Endometrium (tissue), 2 donors: ENCODE measurements around the gene MEIS3.
"Not testable (repeated sequence)": the region's sequence is repeated elsewhere in the genome, so short reads cannot be mapped to it uniquely, and the experiment has no call there.

Source experiments
- FAIRE-seq: peaks from 2 replicates; lab custom pipeline; 2012; peaks lifted over from hg19 to GRCh38; lab: Jason Lieb, UNC
- donor health status: control.
- donor health status: control.

Gene MEIS3

DNA sequence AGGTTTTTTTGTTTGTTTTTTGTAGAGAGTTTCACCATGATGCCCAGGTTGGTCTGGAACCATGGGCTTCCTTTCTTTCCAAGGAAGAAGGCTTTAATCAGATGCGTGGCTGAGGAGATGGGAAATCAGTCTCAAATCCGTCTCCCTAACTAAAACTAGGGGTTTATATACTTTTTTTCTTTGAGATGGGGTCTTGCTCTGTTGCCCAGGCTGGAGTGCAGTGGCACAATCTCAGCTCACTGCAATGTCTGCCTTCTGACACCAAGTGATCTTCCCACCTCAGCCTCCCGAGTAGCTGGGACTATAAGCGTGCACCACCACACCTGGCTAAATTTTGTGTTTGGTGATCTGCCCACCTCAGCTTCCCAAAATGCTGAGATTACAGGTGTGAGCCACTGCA lies 34.8 kb downstream of the MEIS3 start:
- FAIRE-seq = not testable (repeated sequence)

GRCh38 chr19:47383890-47384289 lies 35.4 kb downstream of the MEIS3 start:
- not testable (repeated sequence) for FAIRE-seq

- no peak for FAIRE-seq
Measured at GRCh38 chr19:47381653-47382279, 37.6 kb downstream of the MEIS3 start.

GRCh38 chr19:47381121-47381520 lies 38.2 kb downstream of the MEIS3 start:
- no peak for FAIRE-seq

DNA sequence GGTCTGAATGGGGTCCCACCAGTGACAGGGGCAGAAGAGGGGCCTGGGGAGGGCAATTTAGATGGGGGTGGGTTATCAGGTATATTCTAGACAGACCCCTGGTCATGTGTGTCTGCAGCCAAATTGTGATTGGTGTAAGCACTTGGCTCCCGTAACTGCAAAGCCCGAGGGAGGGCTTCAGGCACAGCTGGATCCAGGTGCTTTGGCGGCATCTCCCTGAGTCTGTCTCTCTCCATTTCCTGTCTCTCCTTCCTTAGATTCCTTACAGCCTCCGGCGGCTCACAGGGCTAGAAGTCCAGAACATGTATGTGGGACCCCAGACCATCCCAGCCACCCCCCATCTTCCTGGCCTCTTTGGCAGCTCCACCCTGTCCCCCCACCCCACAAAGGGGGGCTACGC lies 38.8 kb downstream of the MEIS3 start:
- FAIRE-seq = no peak

GRCh38 chr19:47379381-47379938 lies 39.9 kb downstream of the MEIS3 start:
- no peak for FAIRE-seq

GRCh38 chr19:47378246-47378645 lies 41.1 kb downstream of the MEIS3 start:
- no peak for FAIRE-seq

- no peak for FAIRE-seq
Measured at GRCh38 chr19:47377801-47378200, 41.5 kb downstream of the MEIS3 start.

DNA sequence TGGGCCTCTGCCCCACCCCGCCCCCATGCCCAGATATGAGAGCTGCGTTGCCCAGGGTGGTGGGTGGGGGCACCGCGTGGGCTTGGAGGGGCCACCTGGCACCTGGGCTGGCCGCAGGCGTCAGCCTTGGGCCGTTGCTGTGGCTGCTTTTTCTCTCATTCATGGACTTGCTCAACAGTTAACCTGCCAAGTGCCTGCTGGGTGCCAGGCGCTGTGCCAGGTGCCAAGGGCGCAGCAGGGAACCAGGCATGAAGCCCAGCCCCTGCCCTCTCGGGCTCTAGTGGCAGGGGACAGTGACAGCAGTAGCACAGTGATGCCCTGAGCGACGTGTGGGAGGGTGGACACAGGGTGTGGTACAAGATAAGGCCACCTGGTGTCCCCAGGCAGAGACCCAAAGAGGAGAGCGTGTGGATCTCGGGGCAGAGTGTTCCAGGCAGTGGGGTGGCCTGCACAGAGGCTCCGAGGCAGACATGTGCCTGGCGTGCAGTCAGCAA lies 42.1 kb downstream of the MEIS3 start:
- no peak for FAIRE-seq

DNA sequence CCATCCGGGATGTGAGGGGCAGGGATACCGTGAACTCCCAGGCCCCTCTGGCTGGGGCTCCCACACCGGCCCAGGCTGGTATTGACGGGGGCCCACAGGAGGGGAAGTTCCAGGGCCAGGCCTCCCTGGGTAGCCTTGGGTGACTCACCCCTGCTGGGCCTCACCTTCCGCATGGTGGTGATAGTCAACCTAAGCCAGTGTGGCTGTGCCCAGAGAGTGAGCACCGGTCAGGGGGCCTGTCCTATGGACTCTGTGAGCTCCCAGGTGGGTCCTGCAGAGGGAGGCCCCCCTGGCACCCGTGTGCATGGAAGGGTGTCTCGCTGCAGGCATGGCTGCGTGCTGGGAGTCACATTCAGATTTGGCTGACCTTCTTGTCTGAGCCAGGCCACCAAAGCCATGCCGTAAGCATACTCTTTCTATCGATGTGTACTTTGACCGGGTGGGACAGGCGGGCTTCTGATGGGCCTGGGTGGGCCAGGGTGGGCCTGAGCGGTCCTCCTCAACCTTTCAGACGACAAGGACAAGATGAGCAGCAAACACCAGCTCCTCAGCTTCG lies 42.7 kb downstream of the MEIS3 start:
- no peak for FAIRE-seq

GRCh38 chr19:47375694-47376588 lies 43.4 kb downstream of the MEIS3 start:
- FAIRE-seq = no peak

DNA sequence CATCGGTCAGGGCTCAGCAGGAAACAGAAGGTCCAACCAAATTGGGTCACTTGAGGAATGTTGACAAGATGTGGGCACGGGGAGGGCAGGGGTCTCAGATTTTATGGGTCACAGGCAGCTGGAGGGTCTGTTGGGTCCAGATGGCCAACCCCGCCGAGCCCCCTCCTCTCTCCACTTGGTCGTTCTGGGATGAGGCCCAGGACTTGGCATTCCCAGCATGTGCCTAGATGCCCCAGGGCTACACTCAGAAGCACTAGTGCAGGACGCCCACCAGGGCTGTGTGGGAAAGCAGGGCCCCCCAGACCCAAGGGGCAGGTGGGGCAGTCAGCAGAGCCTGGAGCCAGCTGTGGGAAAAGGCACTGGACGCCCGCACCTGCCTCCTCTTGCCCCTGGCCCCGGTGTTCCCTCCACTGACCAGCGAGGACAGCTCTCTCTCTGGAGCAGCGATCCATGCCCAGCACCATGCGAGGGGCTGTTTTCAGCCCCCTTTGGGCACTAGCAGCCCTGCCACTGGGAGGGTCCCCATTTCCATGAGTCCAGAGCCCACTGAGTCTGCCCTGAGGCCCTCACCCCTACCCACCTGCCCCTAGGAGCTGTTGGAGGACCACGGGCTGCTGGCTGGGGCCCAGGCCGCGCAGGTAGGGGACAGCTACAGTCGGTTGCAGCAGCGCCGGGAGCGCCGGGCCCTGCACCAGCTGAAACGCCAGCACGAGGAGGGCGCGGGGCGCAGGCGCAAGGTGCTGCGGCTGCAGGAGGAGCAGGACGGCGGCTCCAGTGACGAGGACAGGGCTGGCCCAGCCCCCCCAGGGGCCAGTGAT lies 44.2 kb downstream of the MEIS3 start:
- no peak for FAIRE-seq

DNA sequence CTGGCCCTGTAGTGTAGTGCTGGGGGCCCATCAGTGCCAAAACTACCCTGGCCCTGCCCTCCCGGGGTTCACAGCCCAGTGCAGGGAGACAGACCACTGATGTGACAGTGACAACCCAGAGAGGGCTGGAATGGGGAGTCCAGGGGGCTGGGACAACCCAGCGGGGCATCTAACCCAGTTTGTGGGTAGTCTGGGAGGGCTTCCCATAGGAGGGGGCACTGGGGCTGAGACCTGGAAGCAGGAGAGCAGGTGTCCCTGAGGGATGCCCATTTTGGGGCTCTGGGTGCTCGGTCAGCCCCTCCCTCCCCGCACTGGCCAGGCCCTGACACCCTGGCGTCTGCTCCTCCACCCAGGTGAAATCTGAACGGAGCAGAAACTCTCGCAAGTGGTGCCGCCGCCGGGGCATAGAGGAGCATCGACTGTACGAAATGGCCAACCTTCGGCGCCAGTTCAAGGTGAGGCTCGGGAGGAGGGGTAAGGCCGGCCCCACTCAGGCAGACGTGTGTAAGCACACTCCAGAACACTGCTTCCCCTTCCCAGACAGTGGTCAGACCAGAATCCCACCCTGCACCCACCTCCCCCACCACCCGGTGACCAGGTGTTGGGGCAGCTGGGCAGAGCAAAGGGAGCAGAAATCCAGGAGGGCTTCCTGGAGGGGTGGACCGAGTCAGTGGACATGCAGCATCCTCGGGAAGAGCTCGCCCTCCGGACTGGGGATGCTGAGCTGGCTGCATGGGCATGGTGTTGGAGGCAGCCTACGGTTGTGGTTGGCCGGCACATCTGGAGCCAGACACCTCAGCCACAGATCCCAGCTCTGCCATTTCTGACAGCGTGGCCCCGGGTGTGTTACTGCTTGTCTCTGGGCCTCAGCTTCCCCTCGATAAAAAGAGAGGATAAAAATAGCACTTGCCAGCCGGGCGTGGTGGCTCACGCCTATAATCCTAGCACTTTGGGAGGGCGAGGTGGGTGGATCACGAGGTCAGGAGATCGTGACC lies 45.8 kb downstream of the MEIS3 start:
- no peak for FAIRE-seq

DNA sequence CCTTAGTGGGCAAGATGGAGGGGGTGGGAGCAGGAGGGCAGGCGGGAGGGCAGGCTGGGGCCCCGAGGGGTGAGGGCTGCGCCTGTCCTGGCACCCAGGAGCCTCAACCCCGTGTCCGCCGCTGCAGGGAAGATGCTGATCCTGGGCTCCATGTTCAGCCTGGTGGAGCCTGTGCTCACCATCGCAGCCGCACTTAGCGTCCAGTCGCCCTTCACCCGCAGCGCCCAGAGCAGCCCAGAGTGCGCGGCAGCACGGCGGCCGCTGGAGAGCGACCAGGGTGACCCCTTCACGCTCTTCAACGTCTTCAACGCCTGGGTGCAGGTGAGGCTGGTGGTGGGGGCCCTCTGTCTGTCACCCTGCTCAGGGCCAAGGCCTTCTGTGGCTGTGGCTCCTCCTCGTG lies 46.7 kb downstream of the MEIS3 start:
- no peak for FAIRE-seq

- no peak for FAIRE-seq
Measured at GRCh38 chr19:47371261-47371660, 48.1 kb downstream of the MEIS3 start.

DNA sequence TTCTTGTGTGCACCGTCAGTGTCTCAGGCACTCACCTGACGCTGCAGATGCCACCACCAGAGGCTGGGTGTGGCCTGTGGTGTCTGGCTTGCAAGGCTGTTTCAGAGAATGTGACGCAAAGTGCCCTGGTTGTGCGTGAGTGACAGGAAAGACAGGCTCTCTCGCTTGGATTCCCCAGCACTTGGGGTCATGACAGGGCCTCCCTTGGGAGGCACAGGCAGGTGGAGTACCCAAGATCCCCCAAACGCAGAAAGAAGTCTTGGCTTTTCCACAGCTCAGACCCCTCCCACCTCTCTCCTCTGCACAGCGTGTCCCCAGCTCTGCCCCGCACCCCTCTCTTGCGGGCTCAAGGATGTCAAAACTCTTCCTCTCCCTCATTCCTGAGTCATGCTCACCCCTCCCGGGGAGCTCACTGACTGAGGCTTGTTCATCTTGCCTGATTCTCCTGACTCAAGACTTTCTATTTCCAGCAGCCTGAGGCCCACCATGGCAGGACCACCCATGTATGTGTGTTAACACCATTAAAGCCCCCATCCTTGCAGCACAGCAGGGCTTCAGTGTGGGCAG lies 49.2 kb downstream of the MEIS3 start:
- FAIRE-seq = no peak

DNA sequence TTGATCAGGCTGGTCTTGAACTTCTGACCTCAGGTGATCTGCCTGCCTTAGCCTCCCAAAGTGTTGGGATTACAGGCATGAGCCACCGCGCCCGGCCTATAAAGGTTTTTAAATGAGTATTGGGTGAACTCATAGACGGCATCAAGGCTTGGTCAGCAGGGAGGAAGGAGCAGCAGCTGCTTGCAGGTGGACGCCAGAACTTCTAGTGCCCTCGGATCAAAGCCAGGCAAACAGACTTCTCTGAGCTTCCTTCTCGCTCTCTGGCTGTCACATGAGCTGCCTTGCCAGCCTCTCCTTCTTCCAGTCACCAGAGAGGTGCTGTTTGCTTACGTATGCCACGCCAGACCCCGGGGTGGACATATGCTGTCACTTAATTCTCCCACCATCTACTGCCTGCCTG lies 53.9 kb downstream of the MEIS3 start:
- FAIRE-seq = not testable (repeated sequence)

- no peak for FAIRE-seq
Measured at GRCh38 chr19:47363758-47364531, 55.4 kb downstream of the MEIS3 start.

DNA sequence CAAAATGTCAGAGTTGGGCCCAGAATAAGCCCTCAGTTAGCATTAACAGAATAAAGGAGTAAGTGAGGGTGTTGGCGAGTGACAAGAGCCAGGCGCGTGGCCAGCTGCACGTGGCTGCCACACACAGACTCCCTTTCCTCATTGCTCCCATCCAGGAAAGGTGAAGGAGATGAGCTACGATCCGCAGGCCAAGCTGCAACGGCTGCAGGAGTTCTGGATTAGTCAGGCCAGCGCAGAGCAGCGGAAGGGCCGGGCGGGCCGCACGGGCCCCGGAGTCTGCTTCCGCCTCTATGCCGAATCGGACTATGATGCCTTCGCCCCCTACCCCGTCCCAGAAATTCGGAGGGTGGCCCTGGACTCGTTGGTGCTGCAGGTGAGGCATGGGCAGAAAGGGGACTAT lies 57.0 kb downstream of the MEIS3 start:
- FAIRE-seq = no peak

GRCh38 chr19:47358936-47359335 lies 60.4 kb downstream of the MEIS3 start:
- no peak for FAIRE-seq
